HG03378 (cell line): ENCODE results near the gene SRBD1.
A peak's percentile ranks its signal among the peaks of the same experiment; 100 is the strongest.

Experiments used
- ATAC-seq: cut with Tn5 transposase; IDR thresholded peaks from one replicate; pipeline ENCODE4 v1.9.1; 2021; ENCODE audit warnings: mild to moderate bottlenecking, moderate library complexity; ENCODE audit not compliant: unreplicated experiment

SRBD1 gene

DNA sequence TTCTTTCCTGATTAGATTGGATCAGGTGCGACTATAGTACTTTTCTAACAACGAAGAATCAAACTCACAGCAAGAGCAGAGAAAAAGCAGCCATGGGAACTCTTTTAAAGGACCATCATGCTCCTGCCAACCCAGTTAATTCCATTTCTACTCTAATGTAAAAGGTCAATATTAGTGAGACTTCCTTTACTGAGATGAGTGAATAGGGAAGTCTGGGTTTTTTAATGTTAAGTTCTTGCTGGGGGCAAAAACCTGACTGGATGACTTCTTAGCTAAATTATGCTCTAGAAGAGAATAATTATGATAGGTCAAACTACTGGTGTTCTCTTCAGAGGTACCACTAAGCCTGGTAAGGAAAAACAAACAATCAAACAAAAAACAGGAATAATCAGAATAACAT, 8.4 kb downstream of the SRBD1 start:
- no peak for ATAC-seq

DNA sequence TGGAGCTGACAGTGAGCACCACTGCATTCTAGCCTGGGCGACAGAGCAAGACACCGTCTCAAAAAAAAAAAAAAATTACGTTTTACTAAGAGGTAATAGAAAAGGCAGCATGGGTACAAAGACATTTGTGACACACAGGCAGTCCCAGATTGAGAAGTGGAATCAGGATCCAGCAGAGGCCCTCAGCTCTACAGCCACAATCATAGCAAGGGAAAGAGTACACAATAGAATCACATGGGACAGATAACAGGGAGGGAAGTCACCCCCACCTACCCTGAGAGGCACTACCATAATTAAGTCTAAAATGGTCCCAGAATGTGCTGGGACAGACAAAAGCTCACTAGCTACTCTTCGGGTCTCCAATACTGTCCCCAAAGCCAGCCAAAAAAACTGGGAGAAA, 12.5 kb downstream of the SRBD1 start:
- no peak for ATAC-seq

GRCh38 chr2:45596761-45597160, 14.3 kb downstream of the SRBD1 start:
- no peak for ATAC-seq

GRCh38 chr2:45595721-45596435, 15.2 kb downstream of the SRBD1 start:
- ATAC-seq = no peak

DNA sequence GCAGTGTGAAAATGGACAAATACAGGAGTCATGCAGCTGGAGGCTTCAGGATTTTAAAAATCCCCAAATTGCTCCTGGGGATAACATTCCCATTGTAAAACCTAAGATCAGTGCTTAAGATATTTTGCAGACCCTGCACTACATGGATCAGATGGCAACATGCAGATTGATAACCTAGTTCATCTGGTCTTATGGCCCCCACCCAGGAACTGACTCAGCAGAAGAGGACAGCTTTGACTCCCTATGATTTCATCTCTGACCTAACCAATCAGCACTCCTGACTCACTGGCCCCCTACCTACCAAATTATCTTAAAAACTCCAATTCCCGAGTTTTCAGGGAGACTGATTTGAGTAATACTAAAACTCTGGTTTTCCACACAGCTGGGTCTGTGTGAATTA, 20.0 kb downstream of the SRBD1 start:
- no peak for ATAC-seq

GRCh38 chr2:45588158-45588829, 22.8 kb downstream of the SRBD1 start:
- ATAC-seq = no peak

DNA sequence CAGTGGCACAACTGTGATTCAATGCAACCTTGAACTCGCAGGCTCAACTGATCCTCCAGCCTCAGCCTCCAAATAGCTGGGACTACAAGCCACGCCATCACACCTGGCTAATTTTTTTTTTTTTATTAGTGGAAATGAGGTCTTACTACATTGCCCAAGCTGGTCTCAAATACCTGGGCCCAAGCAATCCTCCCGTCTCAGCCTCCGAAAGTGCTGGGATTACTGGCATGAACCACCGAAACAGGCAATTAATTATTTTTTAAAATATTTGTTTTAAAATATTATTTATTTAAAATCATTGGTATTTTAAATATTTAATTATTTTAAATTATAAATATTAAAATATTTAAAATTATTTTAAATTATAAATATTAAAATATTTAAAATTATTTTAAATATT, 24.5 kb downstream of the SRBD1 start:
- no peak for ATAC-seq

GRCh38 chr2:45585267-45585861, 25.7 kb downstream of the SRBD1 start:
- no peak for ATAC-seq

- no peak for ATAC-seq
These were observed 27.1 kb downstream of the SRBD1 start for GRCh38 chr2:45583977-45584376.

GRCh38 chr2:45582522-45582921, 28.5 kb downstream of the SRBD1 start:
- no peak for ATAC-seq

GRCh38 chr2:45578056-45578843, 32.8 kb downstream of the SRBD1 start:
- ATAC-seq = no peak

DNA sequence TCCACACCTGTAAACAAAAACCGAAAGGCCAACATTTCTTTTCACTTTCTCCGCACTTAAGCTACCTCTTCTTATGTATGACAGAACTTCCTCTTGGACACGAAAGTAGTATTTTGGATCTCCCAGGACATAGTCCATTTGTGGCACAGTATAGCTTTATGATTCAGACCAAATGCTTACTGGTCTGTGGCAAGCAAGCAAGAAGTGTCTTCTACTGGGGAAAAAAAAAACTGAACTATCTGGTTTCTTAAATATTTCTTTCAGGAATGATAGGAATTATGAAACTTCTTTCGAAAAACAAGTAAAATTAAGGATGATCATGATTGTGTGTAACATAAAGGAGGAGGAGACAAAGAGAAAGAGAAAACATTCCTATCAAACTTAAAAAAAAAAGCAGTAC, 33.6 kb downstream of the SRBD1 start:
- ATAC-seq = no peak

DNA sequence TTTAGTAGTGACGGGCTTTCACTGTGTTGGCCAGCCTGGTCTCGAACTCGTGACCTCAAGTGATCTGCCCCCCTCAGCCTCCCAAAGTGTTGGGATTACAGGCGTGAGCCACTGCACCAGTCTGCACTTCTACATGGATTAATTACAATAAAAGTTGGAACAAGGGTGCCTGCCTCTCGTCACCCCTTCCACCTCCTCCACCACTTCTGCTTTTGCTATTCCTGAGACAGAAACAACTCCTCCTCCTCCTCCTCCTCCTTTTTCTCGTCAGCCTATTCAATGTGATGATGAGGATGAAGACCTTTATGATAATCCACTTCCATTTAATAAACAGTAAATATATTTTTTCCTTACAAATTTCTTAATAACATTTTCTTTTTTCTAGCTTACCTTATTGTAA, 35.2 kb downstream of the SRBD1 start:
- ATAC-seq = no peak

DNA sequence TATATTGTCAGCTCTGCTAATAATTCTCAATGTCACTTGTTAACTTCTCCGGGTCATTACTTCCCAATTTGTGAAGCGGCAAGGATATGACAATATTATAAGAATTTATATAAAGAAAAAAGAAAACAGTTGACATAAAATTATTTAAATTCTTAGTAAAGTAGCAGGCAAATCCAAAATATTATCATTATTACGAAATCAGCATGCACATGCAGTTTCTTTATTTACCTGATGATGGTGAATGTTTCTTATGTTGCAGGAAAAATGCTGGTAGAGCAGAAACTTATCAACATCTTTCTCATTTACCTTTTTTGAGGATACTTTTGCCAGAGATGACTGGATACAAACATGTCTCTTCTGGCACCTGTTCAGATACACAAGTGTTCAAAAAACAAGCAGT, 38.1 kb downstream of the SRBD1 start:
- no peak for ATAC-seq

DNA sequence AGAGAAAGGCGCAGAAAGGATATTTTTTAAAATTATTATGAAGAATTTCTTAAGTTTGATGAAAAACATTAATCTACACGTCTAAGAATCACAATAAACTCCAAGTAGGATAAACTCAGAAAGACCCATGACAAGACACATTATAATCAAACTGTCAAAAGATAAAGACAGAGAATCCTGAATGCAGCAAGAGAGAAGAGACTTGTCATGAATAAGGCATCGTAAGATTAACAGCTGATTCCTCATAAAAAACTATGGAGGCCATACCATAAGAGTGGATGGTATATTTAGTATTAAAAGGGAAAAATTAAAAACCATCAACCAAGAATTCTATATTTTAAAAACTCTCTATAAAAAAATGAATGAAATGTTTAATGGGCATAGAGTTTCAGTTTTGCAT, 39.1 kb downstream of the SRBD1 start:
- no peak for ATAC-seq

DNA sequence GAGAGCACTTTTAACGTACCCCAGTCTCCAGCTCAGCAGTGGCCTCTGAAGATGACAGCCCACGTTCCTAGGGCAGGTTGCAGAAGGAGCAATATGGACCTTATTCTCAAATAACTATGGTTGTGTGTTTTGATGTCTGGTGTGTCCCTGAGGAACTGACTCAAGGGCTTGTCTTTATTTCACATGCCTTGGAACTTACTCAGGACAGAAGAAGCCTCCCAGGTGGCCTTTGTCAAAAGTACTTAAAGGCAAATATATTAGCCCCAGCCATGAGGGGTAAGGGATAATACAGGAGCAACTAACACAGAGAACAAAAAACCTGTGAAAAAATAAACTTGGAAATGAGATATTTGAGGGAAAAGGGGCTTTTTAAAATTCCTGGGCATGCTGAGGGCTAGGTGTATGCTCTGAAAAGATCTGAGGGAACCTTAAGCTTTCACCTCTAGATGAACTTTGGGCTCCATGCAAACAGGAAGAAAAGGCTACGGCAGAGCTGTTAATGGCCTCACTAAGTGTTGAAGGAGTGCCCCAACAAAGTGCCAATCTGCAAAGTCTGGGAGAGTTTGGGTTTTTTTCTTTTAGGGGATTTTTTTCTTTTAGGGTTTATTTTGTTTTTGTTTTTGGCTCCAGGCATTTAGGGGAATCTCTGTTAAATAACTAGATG, 40.3 kb downstream of the SRBD1 start:
- ATAC-seq = no peak

- ATAC-seq = no peak
These were observed 42.1 kb downstream of the SRBD1 start for GRCh38 chr2:45568935-45569334.

- peak; percentile 91 for ATAC-seq
These were observed 42.9 kb downstream of the SRBD1 start for GRCh38 chr2:45567974-45568789.

- ATAC-seq = peak; percentile 20
These were observed 43.6 kb downstream of the SRBD1 start for GRCh38 chr2:45567288-45567963.

GRCh38 chr2:45559436-45559835, 51.6 kb downstream of the SRBD1 start:
- ATAC-seq = no peak
